Measurements from ENCODE around the gene NKPD1. TPM values are rescaled to one million over a fixed set of nuclear protein-coding genes. Genes with fewer than 3 reads are reported as not detected.

Gene NKPD1
- polyA plus RNA-seq, 1 of the 3 experiments (the other 2 are of a cell fraction): 0.12 TPM

- no peak for TF ChIP-seq IRF3 (IDR thresholded peaks at IDR 0.05; ENCODE audit: low read depth, low read length)
- TF ChIP-seq TCF12 (IDR thresholded peaks at IDR 0.05): no peak
- TF ChIP-seq TEAD4 (IDR thresholded peaks at IDR 0.05; ENCODE audit: borderline replicate concordance, insufficient read depth): no peak
- no peak for TF ChIP-seq REST (IDR thresholded peaks at IDR 0.05; ENCODE audit: low read depth, low read length)
Observed at GRCh38 chr19:45125360-45125759, 35.4 kb downstream of the NKPD1 start (continued).

GRCh38 chr19:45124021-45124420, 36.8 kb downstream of the NKPD1 start:
- no peak overlapping the region for H2AFZ ChIP-seq (ENCODE audit: low read depth)
- 96% methylated on average over 6 of the region's 6 CpGs for WGBS (ENCODE audit: low lambda C conversion rate)
- no peak for TF ChIP-seq GATA2 (CRISPR knock-in tag; IDR thresholded peaks at IDR 0.05)
- no peak for TF ChIP-seq CTCF (IDR thresholded peaks at IDR 0.05)
- TF ChIP-seq USF2 (IDR thresholded peaks at IDR 0.05; ENCODE audit: borderline replicate concordance, low read depth, low read length): no peak
- no peak for TF ChIP-seq JUND (IDR thresholded peaks at IDR 0.05)
- no peak for TF ChIP-seq NRF1 (IDR thresholded peaks at IDR 0.05; ENCODE audit: low read depth, low read length)
- no peak for TF ChIP-seq SMC3 (IDR thresholded peaks at IDR 0.05; ENCODE audit: low read depth, low read length)
- CTCF ChIA-PET: interaction anchor here (1.0 to 2.7 kb wide), 3 partner anchors 8 to 14 kb away, joined by 3 to 24 read pairs (median 6); no protein-coding TSS in a partner anchor
- H4K20me1 ChIP-seq (ENCODE audit: insufficient read depth): peaks cover 83% of the 10 kb centered on the region
- H3K9ac ChIP-seq: no peak overlapping the region
- no peak overlapping the region for H3K4me2 ChIP-seq
- no peaks in the 10 kb centered on the region for H3K9me2 ChIP-seq
- H3K4me3 ChIP-seq (ENCODE audit: low read depth in 2 of 2, low read length in 1 of 2): no peak overlapping the region
- no peak for DNase-seq
- peaks cover 0 to 24% of the 10 kb centered on the region in 2 experiments; a peak in 1 of 4 replicates for H3K4me1 ChIP-seq (ENCODE audit: control insufficient read depth in 1 of 2, insufficient read depth in 2 of 2, low read depth in 1 of 2, low read length in 1 of 2)
- H3F3A ChIP-seq (replicated peaks; ENCODE audit: insufficient read depth): no peaks in the 10 kb centered on the region
- POLR2A ChIA-PET: no interaction called here
- no peak overlapping the region; a peak in 1 of 4 replicates for H3K27ac ChIP-seq (ENCODE audit: low read depth in 2 of 2, low read length in 1 of 2)
- H3K27me3 ChIP-seq (ENCODE audit: insufficient read depth): no peaks in the 10 kb centered on the region
- H3K36me3 ChIP-seq (replicated peaks in 1 of 2; ENCODE audit: control insufficient read depth in 1 of 2, insufficient read depth in 2 of 2, low read length in 1 of 2): no peaks in the 10 kb centered on the region
- H3K9me3 ChIP-seq: no peaks in the 10 kb centered on the region
- H3K79me2 ChIP-seq (ENCODE audit: insufficient read depth): peaks cover 76% of the 10 kb centered on the region
